Measurements from ENCODE around the gene RAD51B.

RAD51B gene

GRCh38 chr14:68399971-68400370 is 580.4 kb downstream of the RAD51B start:
- no peak for DNase-seq

GRCh38 chr14:68401317-68401716 is 581.7 kb downstream of the RAD51B start:
- no peak for DNase-seq

DNA sequence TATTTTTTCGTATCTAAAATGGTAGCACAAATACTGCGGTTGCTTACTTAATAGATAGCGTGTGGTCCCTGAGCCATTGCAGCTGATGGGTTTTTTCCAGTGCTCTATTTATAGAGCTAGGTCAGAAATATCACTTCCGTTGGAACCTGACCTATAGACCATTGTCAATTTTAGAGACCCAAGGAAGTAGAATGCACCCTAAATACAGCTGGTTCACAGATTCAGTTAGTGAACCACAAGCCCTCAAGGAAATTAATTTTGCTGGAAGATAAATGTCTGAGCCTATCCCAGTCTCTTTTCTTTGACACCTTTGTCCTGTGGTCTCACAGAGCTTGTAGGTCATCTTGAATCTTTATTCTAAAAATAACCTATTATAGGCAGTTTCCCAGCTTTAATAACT is 582.3 kb downstream of the RAD51B start:
- DNase-seq: no peak

DNA sequence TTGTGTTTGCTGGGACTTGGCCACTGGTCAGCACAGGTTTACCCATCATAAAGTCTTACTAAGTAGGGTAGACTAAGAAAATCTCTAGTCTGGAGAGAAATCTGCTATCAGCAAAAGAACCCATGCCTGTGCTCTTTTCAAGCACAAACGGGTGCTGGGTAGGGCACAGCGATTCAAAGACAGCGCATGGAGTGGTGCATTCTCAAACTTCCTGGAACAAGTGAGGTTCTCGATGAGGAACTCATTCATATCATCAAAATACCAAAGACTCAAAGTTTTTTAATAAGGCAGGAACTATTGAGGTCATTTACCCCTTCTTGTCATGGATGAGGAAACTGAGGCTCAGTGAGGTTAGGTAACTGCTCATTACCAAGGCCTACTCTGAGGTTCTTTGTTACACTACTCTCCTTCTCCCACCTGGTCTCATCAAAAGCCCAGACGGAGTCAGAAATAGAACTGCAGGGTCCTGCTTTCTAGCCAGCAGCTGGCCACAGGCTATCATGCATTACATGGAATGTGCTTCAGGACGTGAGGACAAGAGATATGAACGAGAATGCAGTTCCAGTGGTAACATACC is 583.0 kb downstream of the RAD51B start:
- DNase-seq: no peak

GRCh38 chr14:68403191-68404145 is 583.9 kb downstream of the RAD51B start:
- no peak for DNase-seq

- DNase-seq: peak; percentile 14
These were observed 584.6 kb downstream of the RAD51B start for GRCh38 chr14:68404146-68404527.

DNA sequence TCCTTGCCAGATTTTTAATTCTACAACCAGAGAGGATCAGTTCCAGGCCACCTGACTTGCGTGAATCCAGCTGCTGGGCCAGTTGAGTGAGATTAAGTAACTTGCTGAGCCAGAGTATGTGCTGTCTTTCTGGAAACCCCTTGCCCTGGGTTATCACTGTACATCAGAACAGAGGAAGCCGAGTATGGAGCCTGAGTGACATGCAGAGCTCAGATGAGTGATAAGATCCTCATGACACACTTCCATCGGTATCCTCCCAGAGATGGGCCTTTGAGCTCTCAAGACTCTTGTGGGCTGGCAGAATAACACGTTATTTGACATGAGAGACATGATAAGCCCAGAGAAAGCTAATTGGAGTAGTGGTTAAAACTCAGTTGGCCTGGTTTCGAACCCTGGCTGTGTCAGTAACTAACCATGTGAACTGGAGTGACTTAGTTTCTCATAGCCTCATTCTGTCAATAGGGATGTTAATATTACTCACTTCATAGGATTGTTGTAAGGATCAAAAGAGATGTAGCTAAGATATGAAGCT is 585.1 kb downstream of the RAD51B start:
- peak; percentile 40 for DNase-seq

GRCh38 chr14:68405961-68406360 is 586.4 kb downstream of the RAD51B start:
- DNase-seq: no peak

DNA sequence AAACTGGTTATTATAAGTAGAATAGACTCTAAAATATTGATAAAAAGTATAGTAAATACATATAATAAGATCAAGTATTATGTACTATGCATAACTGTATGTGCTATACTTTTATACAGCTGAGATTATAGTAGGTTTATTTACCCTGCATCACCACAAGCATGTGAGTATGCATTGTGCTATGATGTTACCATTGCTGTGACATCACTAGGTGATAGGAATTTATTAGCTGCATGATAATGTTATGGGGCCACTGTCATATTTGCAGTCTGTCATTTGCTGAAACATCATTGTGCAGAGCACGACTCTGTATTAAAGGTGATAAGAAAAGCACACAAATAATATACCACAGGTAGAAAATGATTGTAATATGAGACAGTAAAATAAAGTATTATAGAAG is 587.7 kb downstream of the RAD51B start:
- DNase-seq: no peak

DNA sequence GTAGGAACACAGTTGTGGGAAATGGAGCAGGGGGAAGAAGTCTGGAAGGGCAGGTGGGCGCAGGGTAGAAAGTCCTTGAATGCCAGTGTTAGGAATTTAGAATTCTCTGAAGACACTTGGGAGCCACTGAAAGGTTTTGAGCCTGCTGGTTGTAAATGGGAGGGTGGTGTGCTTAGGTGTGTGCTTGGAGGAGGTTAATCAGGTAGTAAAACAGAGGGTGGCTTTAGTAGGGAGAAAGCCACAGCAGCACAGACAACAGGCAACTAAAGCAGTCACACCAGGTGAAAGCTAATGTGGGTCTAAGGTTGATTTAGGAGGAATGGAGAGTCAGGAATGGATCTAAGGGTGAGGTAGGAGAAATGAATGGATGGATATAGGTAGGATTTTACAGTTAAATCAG is 588.2 kb downstream of the RAD51B start:
- no peak for DNase-seq

DNA sequence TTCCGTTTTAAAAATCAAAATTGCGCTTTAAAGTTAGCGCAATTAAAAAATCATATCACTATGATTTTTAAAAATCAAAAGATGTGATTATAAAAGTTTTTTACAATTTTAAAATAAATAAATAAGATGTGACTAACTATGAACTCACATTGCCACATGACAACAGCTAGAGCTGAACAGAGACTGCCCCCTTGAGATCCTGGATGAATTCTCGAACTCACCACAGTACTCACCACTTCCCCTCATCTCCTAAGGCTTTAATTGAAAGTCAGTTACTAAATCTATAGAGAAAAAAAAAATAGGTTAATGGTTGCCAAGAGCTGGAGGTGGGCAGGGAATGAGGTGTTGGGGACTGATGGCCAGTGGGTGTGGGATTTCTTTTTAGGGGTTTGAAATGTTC is 589.1 kb downstream of the RAD51B start:
- DNase-seq: peak; percentile 36

GRCh38 chr14:68409387-68409786 is 589.8 kb downstream of the RAD51B start:
- DNase-seq: no peak

DNA sequence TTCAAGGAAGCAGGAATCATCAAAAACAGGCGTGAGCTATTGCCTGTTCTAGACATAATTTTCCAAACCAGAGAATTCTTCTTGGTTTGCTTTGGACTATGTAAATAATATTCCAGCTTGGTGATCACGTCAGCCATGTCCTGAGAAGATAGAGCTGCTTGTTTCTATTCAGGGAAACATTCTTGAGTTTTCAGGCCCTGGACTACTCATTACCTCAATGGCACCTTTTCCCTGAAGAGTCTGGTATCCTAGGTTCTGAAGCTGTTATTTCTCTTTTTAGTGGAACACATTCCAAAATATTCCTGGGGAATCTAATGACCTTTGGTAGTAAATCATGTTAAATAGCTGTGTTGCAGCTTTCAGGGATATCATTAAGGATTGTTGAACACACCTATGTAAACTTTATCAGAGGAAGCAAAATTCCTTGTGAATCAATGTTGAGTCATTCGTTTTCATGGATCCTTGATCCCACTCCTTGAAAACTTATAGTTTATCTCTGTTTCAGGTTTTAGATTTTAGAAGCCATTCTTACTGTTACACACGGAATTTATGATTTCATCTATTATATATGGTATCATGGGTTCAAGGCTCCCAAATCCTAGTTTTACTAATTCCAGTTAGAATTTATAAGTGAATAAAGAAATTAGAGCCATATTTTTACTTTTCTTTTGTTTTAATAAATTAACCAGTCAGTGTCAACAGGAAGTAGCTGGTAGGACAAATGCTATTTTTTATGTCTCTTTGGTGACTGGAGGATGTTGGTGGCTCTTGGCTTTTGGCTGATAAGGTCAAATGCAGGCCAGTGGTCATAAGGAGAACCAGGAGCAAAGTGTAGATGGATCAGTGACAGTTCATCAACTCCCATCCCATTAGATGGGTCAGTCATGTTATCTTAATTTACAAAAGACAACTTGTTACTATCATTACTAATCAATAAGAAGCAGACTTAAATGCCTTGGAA is 593.2 kb downstream of the RAD51B start:
- DNase-seq: no peak

DNA sequence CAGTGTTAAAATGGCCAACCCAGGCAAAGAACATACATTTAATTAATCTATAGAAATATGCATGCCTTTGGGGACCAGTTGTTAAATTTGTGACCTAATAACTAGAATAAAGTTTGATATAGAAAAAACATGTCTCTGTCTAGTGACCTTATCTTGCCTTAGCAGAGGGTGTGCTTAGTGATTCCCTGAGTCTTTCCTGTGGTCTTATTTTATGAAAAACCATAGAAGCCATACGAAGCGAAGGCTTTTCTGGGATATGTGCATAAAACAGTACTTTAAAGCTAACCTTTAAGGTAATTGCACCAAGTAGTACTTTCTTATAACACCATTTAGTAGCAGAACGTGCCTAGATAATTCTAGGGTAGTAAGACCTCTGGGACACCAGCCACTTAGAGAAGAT is 593.9 kb downstream of the RAD51B start:
- no peak for DNase-seq

DNA sequence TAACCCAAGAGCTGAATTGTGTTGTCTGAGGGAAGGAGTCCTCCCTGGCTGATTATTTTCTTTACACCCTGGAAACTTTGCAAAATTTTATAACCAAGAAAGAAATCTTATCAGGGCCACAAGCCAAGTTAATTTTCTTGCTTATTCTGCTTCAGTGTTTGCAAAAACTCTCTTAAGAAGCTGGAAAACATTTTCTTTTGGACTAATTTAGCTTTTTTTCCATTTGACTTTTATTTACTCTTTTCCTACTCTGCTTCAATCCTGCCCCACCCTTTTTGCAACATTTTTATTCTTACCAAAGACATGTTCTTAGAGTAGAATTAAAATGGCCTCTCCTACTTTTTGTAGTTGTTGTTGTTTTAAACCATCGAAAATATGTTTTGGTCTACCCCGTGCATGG is 594.5 kb downstream of the RAD51B start:
- DNase-seq: no peak

- no peak for DNase-seq
These were observed 596.6 kb downstream of the RAD51B start for GRCh38 chr14:68416171-68416570.

DNA sequence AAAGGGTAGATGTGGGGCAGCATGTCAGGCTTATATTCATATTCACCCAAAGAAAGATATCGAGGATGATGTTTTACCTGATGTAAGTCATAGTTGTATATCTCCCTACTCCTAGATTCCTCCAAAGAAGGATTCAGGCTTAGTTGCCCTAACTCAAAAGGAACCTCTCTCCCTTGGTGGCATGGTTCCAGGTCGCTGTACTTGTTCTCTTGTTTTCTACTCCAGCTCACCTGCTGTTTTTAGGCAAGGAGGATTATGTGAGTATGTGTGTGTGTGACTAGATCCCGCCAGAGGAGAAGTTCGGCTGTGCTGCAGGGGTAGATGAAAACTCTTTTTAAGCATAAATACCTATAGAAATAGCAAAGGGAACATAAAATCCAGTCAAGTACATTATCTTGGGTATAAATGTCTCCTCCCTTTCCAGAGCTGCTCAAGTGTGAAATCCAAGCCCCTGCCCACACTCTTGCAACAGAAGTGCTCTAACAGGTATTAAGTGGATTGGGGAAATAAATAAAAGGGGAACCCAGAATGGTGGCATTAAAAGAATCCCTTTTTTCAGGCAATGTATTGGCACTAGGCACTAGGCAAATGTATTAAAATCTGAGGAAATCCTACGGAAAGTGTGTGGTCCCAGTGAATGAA is 597.6 kb downstream of the RAD51B start:
- DNase-seq: no peak

DNA sequence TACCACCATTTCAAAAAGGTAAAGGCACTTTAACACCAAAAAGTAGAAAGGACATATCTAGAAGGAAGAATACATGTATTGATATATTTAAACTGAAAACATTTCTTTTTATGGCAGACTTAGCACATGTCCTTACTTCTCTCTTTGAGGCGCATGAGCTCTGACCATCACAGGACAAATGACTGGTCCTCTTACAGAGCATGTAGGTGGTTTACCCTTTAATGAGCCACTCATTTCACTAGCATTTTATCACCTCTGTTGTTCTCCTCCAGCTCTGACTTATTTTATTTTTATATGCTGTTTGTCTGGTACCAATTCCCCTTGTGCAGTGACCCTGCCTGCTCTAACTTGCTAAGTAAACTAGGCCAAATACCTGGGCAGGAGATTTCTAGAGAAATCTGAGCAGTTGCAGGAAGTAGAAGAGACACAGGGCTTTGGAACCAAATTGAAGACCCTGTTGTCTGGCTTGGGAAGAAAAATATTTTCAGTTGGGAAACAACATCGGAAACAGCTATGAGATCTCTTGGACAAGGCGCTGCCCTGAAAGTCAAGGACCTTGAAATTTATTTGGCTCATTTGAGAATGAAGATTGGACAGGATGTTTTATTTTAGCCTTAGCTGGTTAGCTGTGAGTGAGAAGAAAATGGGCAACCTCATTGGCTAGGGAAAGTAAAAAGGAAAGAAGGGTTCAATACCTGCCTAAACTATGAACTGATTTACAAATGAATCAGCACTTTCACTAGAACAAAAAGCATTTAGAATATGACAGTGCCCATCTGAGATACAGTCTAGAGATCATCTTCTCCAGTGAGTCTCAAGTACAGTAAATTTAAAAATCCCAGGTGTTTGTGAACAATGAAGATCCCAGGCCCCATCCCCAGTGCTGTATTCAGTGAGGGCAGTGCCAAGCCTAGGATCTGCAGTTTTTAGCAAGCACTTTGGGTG is 598.9 kb downstream of the RAD51B start:
- no peak for DNase-seq

GRCh38 chr14:68420350-68420749 is 600.8 kb downstream of the RAD51B start:
- no peak for DNase-seq

DNA sequence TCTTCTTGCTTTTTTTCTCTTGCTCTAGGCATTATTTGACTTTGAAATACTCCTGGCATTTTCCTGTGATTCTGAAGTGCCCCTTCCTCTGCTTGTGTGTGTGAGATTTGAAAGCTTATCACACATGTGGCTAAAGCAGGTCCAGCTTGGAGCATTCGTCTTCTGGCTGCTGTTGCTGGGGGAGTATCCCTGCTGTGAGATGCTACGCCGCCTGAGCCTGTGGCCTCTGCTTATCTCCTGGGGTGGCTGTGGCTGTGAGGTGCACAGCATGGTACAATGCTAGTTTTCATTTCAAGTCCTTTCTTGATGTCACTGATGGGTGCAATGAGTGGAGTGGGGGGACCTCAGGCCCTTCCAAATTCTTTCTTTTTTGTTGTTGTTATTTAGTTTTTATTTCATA is 601.5 kb downstream of the RAD51B start:
- DNase-seq: no peak

DNA sequence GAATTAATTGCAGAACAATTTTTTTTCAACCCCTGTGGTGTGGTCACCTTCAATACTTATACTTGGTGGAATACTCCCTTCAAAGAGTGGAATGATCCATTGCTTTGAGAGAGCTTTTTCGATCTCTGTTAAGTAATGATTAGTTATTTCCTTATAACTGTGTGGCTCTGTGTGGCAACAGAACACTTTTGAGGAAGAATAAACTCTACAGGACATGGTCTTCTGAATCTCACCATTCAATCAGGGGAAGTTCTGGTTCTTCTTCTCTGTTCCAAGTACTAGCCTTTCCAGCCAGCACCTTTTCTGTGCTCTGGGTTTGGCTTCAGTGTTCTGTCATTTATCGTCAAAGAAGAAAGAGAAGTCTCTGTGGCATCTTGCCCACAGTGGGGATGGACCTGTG is 604.1 kb downstream of the RAD51B start:
- no peak for DNase-seq
